BE2C (cell line): ENCODE measurements around the gene CYTH3.
"Not testable (repeated sequence)": the region's sequence is repeated elsewhere in the genome, so short reads cannot be mapped to it uniquely, and the experiment has no call there.

ENCODE experiments used
- DNase-seq: peaks from one replicate; pipeline ENCODE4 v3.0.0-alpha.2; 2020
- H3K27me3 ChIP-seq: fragments of 250-450 bp; sonication (Bioruptor Pico); 2 replicates; pipeline ENCODE4 v1.5.1; 2020; ENCODE audit warnings: mild to moderate bottlenecking
- H3K36me3 ChIP-seq: fragments of 250-450 bp; sonication (Bioruptor Pico); 2 replicates; pipeline ENCODE4 v1.5.1; 2020; ENCODE audit warnings: mild to moderate bottlenecking
- H3K4me1 ChIP-seq: fragments of 250-450 bp; sonication (Bioruptor Pico); 2 replicates; pipeline ENCODE4 v1.5.1; 2020
- H3K4me3 ChIP-seq: 2 replicates; pipeline ENCODE4 v1.5.1; 2011; ENCODE audit warnings: low read depth, low read length
- H3K9me3 ChIP-seq: fragments of 250-450 bp; sonication (Bioruptor Pico); 2 replicates; pipeline ENCODE4 v1.5.1; 2020
- CTCF ChIP-seq: IDR thresholded peaks from 2 replicates; pipeline ENCODE4 v1.5.1; 2012; ENCODE audit warnings: mild to moderate bottlenecking, low read depth, low read length

The CYTH3 gene

GRCh38 chr7:6286486-6286885, 14.1 kb upstream of the CYTH3 start:
- Histone ChIP-seq H3K4me3 (no peak overlapping the region), H3K27me3 (no peaks in the 10 kb centered on the region), H3K4me1 (no peaks in the 10 kb centered on the region), H3K36me3 (no peaks in the 10 kb centered on the region), H3K9me3 (no peaks in the 10 kb centered on the region)
- no peak for TF ChIP-seq CTCF
- DNase-seq, result no peak

GRCh38 chr7:6284461-6285360, 12.3 kb upstream of the CYTH3 start:
- Histone ChIP-seq H3K9me3 (no peaks in the 10 kb centered on the region), H3K4me3 (no peak overlapping the region), H3K36me3 (no peaks in the 10 kb centered on the region), H3K4me1 (no peaks in the 10 kb centered on the region), H3K27me3 (no peaks in the 10 kb centered on the region)
- no peak for DNase-seq
- no peak for TF ChIP-seq CTCF

- Histone ChIP-seq H3K4me3 (no peak overlapping the region), H3K4me1 (no peaks in the 10 kb centered on the region)
- no peak for DNase-seq
Measured at GRCh38 chr7:6284055-6284400, 11.6 kb upstream of the CYTH3 start.

GRCh38 chr7:6283391-6284054, 11.1 kb upstream of the CYTH3 start:
- not testable (repeated sequence) for H3K27me3 ChIP-seq, H3K36me3 ChIP-seq, H3K4me1 ChIP-seq, H3K9me3 ChIP-seq, H3K4me3 ChIP-seq, DNase-seq

More at GRCh38 chr7:6284055-6284400, 11.6 kb upstream of the CYTH3 start:
- Histone ChIP-seq H3K27me3 (no peaks in the 10 kb centered on the region), H3K36me3 (no peaks in the 10 kb centered on the region), H3K9me3 (no peaks in the 10 kb centered on the region)
- no peak for TF ChIP-seq CTCF

- H3K27me3 ChIP-seq, result no peaks in the 10 kb centered on the region
- no peak for DNase-seq
- TF ChIP-seq CTCF, result no peak
- H3K36me3 ChIP-seq, result no peaks in the 10 kb centered on the region
- H3K9me3 ChIP-seq, result no peaks in the 10 kb centered on the region
- no peak overlapping the region for H3K4me3 ChIP-seq
- peaks cover 9% of the 10 kb centered on the region; the same call in 1 of the 2 replicates for H3K4me1 ChIP-seq
Measured at GRCh38 chr7:6279937-6280336, 7.5 kb upstream of the CYTH3 start.

GRCh38 chr7:6279341-6279740, 6.9 kb upstream of the CYTH3 start:
- Histone ChIP-seq H3K36me3 (no peaks in the 10 kb centered on the region), H3K27me3 (no peaks in the 10 kb centered on the region), H3K4me3 (no peak overlapping the region), H3K4me1 (peaks cover 9% of the 10 kb centered on the region), H3K9me3 (no peaks in the 10 kb centered on the region)
- TF ChIP-seq CTCF, result no peak
- no peak for DNase-seq
